ENCODE data around the gene LRP4.

Gene LRP4

DNA sequence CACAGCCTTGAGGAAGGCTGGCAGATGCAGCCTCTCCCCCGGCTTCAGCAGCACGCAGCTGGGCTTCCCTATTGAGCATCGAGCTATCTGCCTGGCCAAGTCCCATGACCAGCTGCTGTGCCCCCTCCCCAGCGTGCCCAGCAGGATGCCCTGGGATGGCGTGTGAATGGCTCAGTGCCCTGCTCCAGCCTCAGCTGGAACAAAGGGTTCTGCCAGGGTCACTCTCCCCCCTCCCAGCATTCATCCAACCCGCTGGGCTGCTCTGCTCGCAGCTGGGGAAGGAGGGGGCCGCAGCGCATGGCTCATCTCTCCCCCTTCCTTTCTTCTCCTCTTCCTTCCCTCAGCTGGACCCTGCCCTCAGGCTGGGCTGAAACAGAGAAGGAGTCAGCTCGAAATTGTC, 14.5 kb downstream of the LRP4 start:
- no peaks in the 10 kb centered on the region for H3K9me2 ChIP-seq (replicated peaks; ENCODE audit: insufficient read depth, low read length)
- H3K4me3 ChIP-seq (ENCODE audit: low read length) = no peak overlapping the region
- no peaks in the 10 kb centered on the region for H3K27me3 ChIP-seq (replicated peaks; ENCODE audit: insufficient read depth, low read length)
- TF ChIP-seq EZH2phosphoT487 (IDR thresholded peaks at IDR 0.05; ENCODE audit: low read length) (no peak), CTCF (IDR thresholded peaks at IDR 0.05; ENCODE audit: low read length) (no peak), EZH2 (optimal IDR thresholded peaks at IDR 0.05; ENCODE audit: low read depth, low read length) (no peak)
- H4K20me1 ChIP-seq (ENCODE audit: insufficient read depth, low read length) = no peaks in the 10 kb centered on the region
- H3K4me2 ChIP-seq (ENCODE audit: low read depth, low read length) = no peak overlapping the region
- no peaks in the 10 kb centered on the region for H3F3A ChIP-seq (ENCODE audit: insufficient read depth, low read length)
- H3K9ac ChIP-seq (ENCODE audit: low read length) = no peak overlapping the region
- no peak for DNase-seq
- H3K4me1 ChIP-seq (ENCODE audit: low read length) = no peaks in the 10 kb centered on the region
- H3K27ac ChIP-seq (ENCODE audit: low read length) = no peak overlapping the region
- no peaks in the 10 kb centered on the region for H3K36me3 ChIP-seq (replicated peaks; ENCODE audit: insufficient read depth, low read length)
- H3K9me3 ChIP-seq (replicated peaks; ENCODE audit: insufficient read depth, low read length) = no peaks in the 10 kb centered on the region
- H3K79me2 ChIP-seq (ENCODE audit: low read length) = no peaks in the 10 kb centered on the region
- no peak overlapping the region for H2AFZ ChIP-seq (ENCODE audit: low read length)

GRCh38 chr11:46902694-46903093, 15.7 kb downstream of the LRP4 start:
- no peaks in the 10 kb centered on the region for H3F3A ChIP-seq (ENCODE audit: insufficient read depth, low read length)
- no peak for DNase-seq
- H3K4me1 ChIP-seq (ENCODE audit: low read length) = no peaks in the 10 kb centered on the region
- no peak overlapping the region for H3K4me2 ChIP-seq (ENCODE audit: low read depth, low read length)
- H3K27ac ChIP-seq (ENCODE audit: low read length) = no peak overlapping the region
- no peaks in the 10 kb centered on the region for H3K36me3 ChIP-seq (replicated peaks; ENCODE audit: insufficient read depth, low read length)
- H3K9me2 ChIP-seq (replicated peaks; ENCODE audit: insufficient read depth, low read length) = no peaks in the 10 kb centered on the region
- TF ChIP-seq EZH2phosphoT487 (IDR thresholded peaks at IDR 0.05; ENCODE audit: low read length) (no peak), EZH2 (optimal IDR thresholded peaks at IDR 0.05; ENCODE audit: low read depth, low read length) (no peak), CTCF (IDR thresholded peaks at IDR 0.05; ENCODE audit: low read length) (no peak)
- H3K27me3 ChIP-seq (replicated peaks; ENCODE audit: insufficient read depth, low read length) = no peaks in the 10 kb centered on the region
- no peaks in the 10 kb centered on the region for H3K9me3 ChIP-seq (replicated peaks; ENCODE audit: insufficient read depth, low read length)
- H2AFZ ChIP-seq (ENCODE audit: low read length) = no peak overlapping the region
- no peak overlapping the region for H3K9ac ChIP-seq (ENCODE audit: low read length)
- no peaks in the 10 kb centered on the region for H3K79me2 ChIP-seq (ENCODE audit: low read length)
- no peak overlapping the region for H3K4me3 ChIP-seq (ENCODE audit: low read length)
- H4K20me1 ChIP-seq (ENCODE audit: insufficient read depth, low read length) = no peaks in the 10 kb centered on the region

- Histone ChIP-seq H3K4me1 (ENCODE audit: low read length) (no peaks in the 10 kb centered on the region), H4K20me1 (ENCODE audit: insufficient read depth, low read length) (no peaks in the 10 kb centered on the region), H2AFZ (ENCODE audit: low read length) (no peak overlapping the region), H3K79me2 (ENCODE audit: low read length) (no peaks in the 10 kb centered on the region), H3K9ac (ENCODE audit: low read length) (no peak overlapping the region), H3K4me2 (ENCODE audit: low read depth, low read length) (no peak overlapping the region), H3K9me3 (replicated peaks; ENCODE audit: insufficient read depth, low read length) (no peaks in the 10 kb centered on the region), H3K27ac (ENCODE audit: low read length) (no peak overlapping the region), H3K4me3 (ENCODE audit: low read length) (no peak overlapping the region), H3K27me3 (replicated peaks; ENCODE audit: insufficient read depth, low read length) (no peaks in the 10 kb centered on the region), H3F3A (ENCODE audit: insufficient read depth, low read length) (no peaks in the 10 kb centered on the region), H3K9me2 (replicated peaks; ENCODE audit: insufficient read depth, low read length) (no peaks in the 10 kb centered on the region), H3K36me3 (replicated peaks; ENCODE audit: insufficient read depth, low read length) (no peaks in the 10 kb centered on the region)
- no peak for DNase-seq
- no peak for TF ChIP-seq EZH2phosphoT487 (IDR thresholded peaks at IDR 0.05; ENCODE audit: low read length)
- TF ChIP-seq EZH2 (optimal IDR thresholded peaks at IDR 0.05; ENCODE audit: low read depth, low read length) = no peak
- TF ChIP-seq CTCF (IDR thresholded peaks at IDR 0.05; ENCODE audit: low read length) = no peak
Measured at GRCh38 chr11:46901156-46901555, 17.2 kb downstream of the LRP4 start.
